A673 (cell line): ENCODE data around the gene LNX1. TPM values are rescaled to one million over a fixed set of nuclear protein-coding genes. Genes with fewer than 3 reads are reported as not detected.

ENCODE experiments used
- BruUV-seq: library from RNA; stranded (reverse); fragments of 400-500 nt; replicated peaks from 2 replicates; lab custom pipeline; 2021; lab: Mats Ljungman, UMichigan
- CTCF ChIA-PET: fragments of 300-600 bp; sonication (Branson Sonifier 250); formaldehyde crosslinking; loops from one replicate; lab custom pipeline; 2022; ENCODE audit warnings: antibody characterized with exemption; lab: Charles Lee
- POLR2A ChIA-PET: fragments of 300-600 bp; sonication (Branson Sonifier 250); formaldehyde crosslinking; loops from one replicate; lab custom pipeline; 2022; ENCODE audit warnings: antibody characterized with exemption; ENCODE audit not compliant: low non-redundant PET; lab: Charles Lee
- DNase-seq: peaks from one replicate; pipeline ENCODE4 v3.0.0-alpha.2; 2015; ENCODE audit warnings: low spot score
- H3K27ac ChIP-seq: fragments of 200-600 bp; sonication (generic); 2 replicates; pipeline ENCODE4 v1.5.1; 2016; ENCODE audit warnings: mixed run types, low read depth, mild to moderate bottlenecking, mixed read lengths, antibody characterized with exemption, low read length; ENCODE audit not compliant: poor library complexity, severe bottlenecking
- H3K27me3 ChIP-seq: fragments of 200-600 bp; sonication (generic); replicated peaks from 2 replicates; pipeline ENCODE4 v1.6.1; 2017; ENCODE audit warnings: mixed run types, low read depth, mild to moderate bottlenecking, mixed read lengths, antibody characterized with exemption, low read length; ENCODE audit not compliant: insufficient read depth, poor library complexity
- H3K36me3 ChIP-seq: fragments of 200-600 bp; sonication (generic); 2 replicates; pipeline ENCODE4 v1.6.1; 2016; ENCODE audit warnings: mixed run types, mild to moderate bottlenecking, mixed read lengths, antibody characterized with exemption, low read length; ENCODE audit not compliant: insufficient read depth, poor library complexity, severe bottlenecking
- H3K4me1 ChIP-seq: fragments of 200-600 bp; sonication (generic); 2 replicates; pipeline ENCODE4 v1.6.1; 2017; ENCODE audit warnings: mixed run types, mild to moderate bottlenecking, mixed read lengths, antibody characterized with exemption, low read length; ENCODE audit not compliant: insufficient read depth, poor library complexity, severe bottlenecking
- H3K4me3 ChIP-seq: fragments of 200-600 bp; sonication (generic); 2 replicates; pipeline ENCODE4 v1.5.1; 2016; ENCODE audit warnings: low read depth, mixed run types, mild to moderate bottlenecking, mixed read lengths, low read length; ENCODE audit not compliant: poor library complexity, severe bottlenecking
- H3K9me3 ChIP-seq: fragments of 200-600 bp; sonication (generic); 2 replicates; pipeline ENCODE4 v1.6.1; 2016; ENCODE audit warnings: mixed run types, low read depth, mild to moderate bottlenecking, mixed read lengths, antibody characterized with exemption, low read length; ENCODE audit not compliant: poor library complexity, severe bottlenecking
- CTCF ChIP-seq: fragments of 300-800, 200-600 bp; sonication (generic); conservative IDR thresholded peaks from 2 replicates; pipeline ENCODE4 v1.5.1; 2017; ENCODE audit warnings: low read depth, mild to moderate bottlenecking, antibody characterized with exemption, low read length, moderate library complexity, mixed read lengths
- EZH2 ChIP-seq: fragments of 200-600 bp; sonication (generic); IDR thresholded peaks from 2 replicates; pipeline ENCODE4 v1.6.1; 2017; ENCODE audit warnings: borderline replicate concordance, low read depth, mild to moderate bottlenecking, mixed read lengths, antibody characterized with exemption, low read length; ENCODE audit not compliant: poor library complexity, severe bottlenecking
- intact Hi-C: fragments of 100-400 bp; cut with micrococcal nuclease; formaldehyde crosslinking; loops from one replicate; pipeline ENCODE4 v1.10.0; 2022; ENCODE audit not compliant: unreplicated experiment
- total RNA-seq: library from RNA; stranded (reverse); gene quantifications from 2 replicates; pipeline ENCODE4 v1.2.3, GENCODE V29; 2021

Gene LNX1
- total RNA-seq, 1 experiment from 2014 or later = not detected

DNA sequence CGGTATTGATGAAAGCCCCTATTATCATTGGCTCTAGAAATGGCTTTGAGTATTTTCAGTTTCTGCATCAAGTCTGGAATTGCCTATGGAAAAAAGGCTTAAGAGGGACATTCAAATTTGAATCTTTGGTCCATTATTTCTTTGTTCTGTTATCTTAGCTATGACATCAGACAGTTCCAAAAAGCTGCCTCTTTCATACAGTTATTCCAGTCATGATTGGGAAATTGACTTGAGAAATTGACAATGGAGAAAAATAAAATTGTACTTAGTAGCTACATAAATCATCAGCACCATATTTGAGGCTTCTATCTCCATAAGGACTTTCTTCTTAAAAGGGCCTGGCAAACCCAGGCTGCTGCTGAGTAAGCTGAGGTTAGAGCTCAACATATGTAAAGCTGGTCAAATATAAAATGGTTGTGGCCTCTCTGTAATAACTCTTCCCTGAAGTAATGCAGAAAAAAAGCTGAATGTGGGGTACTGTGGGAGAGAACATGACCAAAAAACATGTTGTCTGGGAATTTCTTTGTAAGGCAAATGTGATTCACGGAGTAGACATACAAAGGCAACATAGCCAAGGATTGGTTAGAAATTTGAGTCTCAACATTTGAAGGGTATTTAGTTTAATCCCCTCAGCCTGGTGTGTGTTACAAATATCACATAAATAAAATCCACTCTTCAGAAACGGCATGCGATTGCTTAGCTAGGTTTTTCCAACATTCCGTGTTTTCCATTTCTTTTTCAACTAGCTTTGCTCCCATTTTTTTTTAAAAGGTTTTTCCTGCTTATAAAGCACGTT is 100.9 kb downstream of the LNX1 start:
- Histone ChIP-seq H3K4me3 (no peak overlapping the region), H3K9me3 (no peaks in the 10 kb centered on the region), H3K27me3 (no peaks in the 10 kb centered on the region), H3K36me3 (no peaks in the 10 kb centered on the region), H3K4me1 (no peaks in the 10 kb centered on the region), H3K27ac (no peak overlapping the region)
- DNase-seq = no peak
- ChIA-PET POLR2A (no interaction called here), CTCF (interaction anchor here (0.7 kb wide), 1 partner anchor 13 kb away, joined by 3 read pairs; no protein-coding TSS in a partner anchor)
- TF ChIP-seq EZH2 = no peak
- no peak for TF ChIP-seq CTCF
- BruUV-seq = no TSS peak
- intact Hi-C loops = no loop called here

GRCh38 chr4:53489279-53489889 is 101.9 kb downstream of the LNX1 start:
- intact Hi-C loops = no loop called here
- ChIA-PET CTCF (no interaction called here), POLR2A (no interaction called here)
- H3K27ac ChIP-seq = no peak overlapping the region
- no peaks in the 10 kb centered on the region for H3K4me1 ChIP-seq
- no peaks in the 10 kb centered on the region for H3K27me3 ChIP-seq
- BruUV-seq = no TSS peak
- H3K9me3 ChIP-seq = no peaks in the 10 kb centered on the region
- no peak for TF ChIP-seq CTCF
- no peak for TF ChIP-seq EZH2
- no peak for DNase-seq
- no peak overlapping the region for H3K4me3 ChIP-seq
- no peaks in the 10 kb centered on the region for H3K36me3 ChIP-seq

DNA sequence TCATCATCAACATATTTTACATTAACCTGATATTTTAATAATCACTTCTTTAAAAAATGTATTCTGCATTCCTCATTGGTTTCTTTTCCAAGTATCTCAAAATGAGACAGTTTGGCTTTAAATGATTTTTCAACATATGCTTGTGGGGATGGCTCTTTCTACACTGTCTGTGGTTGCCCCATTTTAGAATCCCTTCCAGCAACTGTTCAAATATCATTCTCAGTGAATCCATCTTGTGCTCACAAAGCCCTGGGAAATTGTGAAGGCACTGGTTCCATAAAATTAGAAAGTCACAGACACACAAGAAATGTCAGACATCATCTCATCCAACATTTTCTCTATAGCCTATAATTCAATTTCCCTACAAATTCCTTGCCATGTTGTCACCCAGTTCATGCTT is 103.5 kb downstream of the LNX1 start:
- TF ChIP-seq CTCF = no peak
- TF ChIP-seq EZH2 = no peak
- CTCF ChIA-PET = no interaction called here
- H3K27me3 ChIP-seq = no peaks in the 10 kb centered on the region
- DNase-seq = no peak
- no peak overlapping the region for H3K4me3 ChIP-seq
- POLR2A ChIA-PET = no interaction called here
- H3K4me1 ChIP-seq = no peaks in the 10 kb centered on the region
- intact Hi-C loops = no loop called here
- H3K9me3 ChIP-seq = no peaks in the 10 kb centered on the region
- no peaks in the 10 kb centered on the region for H3K36me3 ChIP-seq
- no TSS peak for BruUV-seq
- H3K27ac ChIP-seq = no peak overlapping the region
